Sigmoid colon (tissue), 4 donors: ENCODE data around the gene RPS19.

Experiments used
- EP300 ChIP-seq, 4 donors: sonication (generic); formaldehyde crosslinking; IDR thresholded peaks; one replicate each; pipeline ENCODE4 v1.6.1; 2017; ENCODE audit warnings: antibody characterized with exemption in 4 of 4
- POLR2A ChIP-seq, 2 donors: fragments of 450-650 bp; IDR thresholded peaks; one replicate each; pipeline ENCODE4 v1.6.1; 2016; ENCODE audit warnings: antibody characterized with exemption in 2 of 2, mild to moderate bottlenecking in 2 of 2, moderate library complexity in 2 of 2
- TF ChIP-seq, protein P1 (sequence below), 4 experiments: fragments of 450-650 bp in 3 of 4; fragments of 200-600 bp in 1 of 4; IDR thresholded peaks; one replicate each; pipeline ENCODE4 v1.5.1; 2016 to 2019; ENCODE audit warnings: antibody characterized with exemption in 4 of 4, mild to moderate bottlenecking in 3 of 4, moderate library complexity in 2 of 4

DNA sequence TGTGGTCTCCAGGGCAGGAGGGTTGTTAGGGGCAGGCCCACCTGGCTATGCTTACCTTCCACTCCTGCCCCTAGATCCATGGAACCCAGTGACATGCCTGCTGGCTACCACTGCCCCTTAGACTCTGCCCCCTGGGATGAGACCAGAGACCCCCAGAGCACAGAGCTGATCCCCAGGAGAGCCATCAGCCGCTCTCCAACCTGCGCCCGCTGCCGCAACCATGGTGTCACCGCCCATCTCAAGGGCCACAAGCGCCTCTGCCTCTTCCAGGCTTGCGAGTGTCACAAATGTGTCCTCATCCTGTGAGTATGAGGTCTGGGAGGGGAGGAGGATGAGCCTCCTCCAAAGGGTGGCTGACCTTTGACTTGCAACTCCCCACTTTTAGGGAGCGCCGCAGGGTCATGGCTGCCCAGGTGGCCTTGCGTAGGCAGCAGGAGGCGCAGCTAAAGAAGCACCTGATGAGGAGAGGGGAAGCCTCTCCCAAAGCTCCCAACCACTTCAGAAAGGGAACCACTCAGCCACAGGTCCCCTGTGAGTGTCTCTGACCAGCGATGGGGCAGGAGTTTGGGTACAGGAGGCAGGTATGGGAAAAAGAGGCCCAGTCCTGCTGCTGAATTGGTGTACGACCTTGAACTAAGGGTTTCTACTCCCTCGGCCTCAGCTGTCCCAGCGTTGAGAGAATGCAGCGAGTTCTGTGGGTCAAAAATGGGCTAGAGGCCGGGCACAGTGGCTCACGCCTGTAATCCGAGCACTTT, 12.5 kb upstream of the RPS19 start:
- TF ChIP-seq POLR2A (IDR thresholded peaks at IDR 0.05): no peak
- no peak for TF ChIP-seq EP300 (IDR thresholded peaks at IDR 0.05)
- TF ChIP-seq, protein P1, sequence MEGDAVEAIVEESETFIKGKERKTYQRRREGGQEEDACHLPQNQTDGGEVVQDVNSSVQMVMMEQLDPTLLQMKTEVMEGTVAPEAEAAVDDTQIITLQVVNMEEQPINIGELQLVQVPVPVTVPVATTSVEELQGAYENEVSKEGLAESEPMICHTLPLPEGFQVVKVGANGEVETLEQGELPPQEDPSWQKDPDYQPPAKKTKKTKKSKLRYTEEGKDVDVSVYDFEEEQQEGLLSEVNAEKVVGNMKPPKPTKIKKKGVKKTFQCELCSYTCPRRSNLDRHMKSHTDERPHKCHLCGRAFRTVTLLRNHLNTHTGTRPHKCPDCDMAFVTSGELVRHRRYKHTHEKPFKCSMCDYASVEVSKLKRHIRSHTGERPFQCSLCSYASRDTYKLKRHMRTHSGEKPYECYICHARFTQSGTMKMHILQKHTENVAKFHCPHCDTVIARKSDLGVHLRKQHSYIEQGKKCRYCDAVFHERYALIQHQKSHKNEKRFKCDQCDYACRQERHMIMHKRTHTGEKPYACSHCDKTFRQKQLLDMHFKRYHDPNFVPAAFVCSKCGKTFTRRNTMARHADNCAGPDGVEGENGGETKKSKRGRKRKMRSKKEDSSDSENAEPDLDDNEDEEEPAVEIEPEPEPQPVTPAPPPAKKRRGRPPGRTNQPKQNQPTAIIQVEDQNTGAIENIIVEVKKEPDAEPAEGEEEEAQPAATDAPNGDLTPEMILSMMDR (IDR thresholded peaks at IDR 0.05): no peak
